Pancreas (tissue), 10 donors: ENCODE data around the gene USF2. TPM values are rescaled to one million over a fixed set of nuclear protein-coding genes. Genes with fewer than 3 reads are reported as not detected.

Experiments
- ATAC-seq, 4 donors: fragments of 200-7000 bp; cut with Tn5 transposase; one replicate each; pipeline versions ENCODE4 v1.8.0 to v1.9.1; 2020; ENCODE audit warnings: mild to moderate bottlenecking in 4 of 4, moderate library complexity in 4 of 4
- DNase-seq, 6 donors: peaks; one replicate each; pipeline ENCODE4 v3.0.0-alpha.2; 2020
- FAIRE-seq: peaks from 2 replicates; lab custom pipeline; 2012; peaks lifted over from hg19 to GRCh38; lab: Jason Lieb, UNC
- H3K27ac ChIP-seq, 4 donors: fragments of 200-600 bp; sonication (generic); 1 replicate in 3 of 4; 2 replicates in 1 of 4; pipeline versions ENCODE4 v1.5.0 to v1.8.0; 2020
- H3K27me3 ChIP-seq, 4 donors: fragments of 200-600 bp; one replicate each; pipeline ENCODE4 v1.8.0; 2021
- H3K36me3 ChIP-seq, 3 donors: fragments of 200-600 bp; sonication (generic) in 1 of 3; one replicate each; pipeline versions ENCODE4 v1.5.0 to v1.8.0; 2020 to 2021
- H3K4me1 ChIP-seq, 3 donors: fragments of 200-600 bp; one replicate each; pipeline ENCODE4 v1.8.0; 2021
- H3K4me3 ChIP-seq, 4 donors: fragments of 200-600 bp; sonication (generic) in 2 of 4; one replicate each; pipeline versions ENCODE4 v1.5.0 to v1.8.0; 2020 to 2021
- H3K9me3 ChIP-seq, 4 donors: fragments of 200-600 bp; one replicate each; pipeline ENCODE4 v1.8.0; 2021
- CTCF ChIP-seq, 4 donors: fragments of 200-600 bp; sonication (generic) in 3 of 4; IDR thresholded peaks; one replicate each; pipeline versions ENCODE4 v1.5.0 to v1.8.0; 2021; ENCODE audit warnings: antibody characterized with exemption in 4 of 4
- WGBS, 2 donors: extraction: QIAGEN DNeasy Blood & Tissue Kit; methylation state at CpG; one replicate each; pipeline ENCODE4 v1.1.7; 2013; 5-methylcytosine and 5-hydroxymethylcytosine counted together
- intact Hi-C, 3 donors: fragments of 100-400 bp; cut with DNase I; formaldehyde crosslinking; loops; one replicate each; pipeline versions ENCODE4 v1.11.1 to v1.14.2; 2022
- polyA plus RNA-seq, 2 donors: library from polyadenylated mRNA; stranded (reverse); fragments of 200-250 nt; gene quantifications; one replicate each; pipeline ENCODE4 v1.2.3, GENCODE V29; 2013
- total RNA-seq, 6 donors: library from RNA; stranded (reverse); fragmentation: NEBNext Ultra II Directional in 4 of 6; extraction: Animal tissue kit (Norgen Biotek cat#: 25700) in 4 of 6; gene quantifications; one replicate each; pipeline versions ENCODE4 v1.2.1 to v1.2.4, GENCODE V29; 2021 to 2023
- donor health status: healthy with polysubstance abuse.
- donor health status: DM: no; HTN: no; CAD: no; lungs with moderate emphysema.
- donor health status: DM: no; HTN: no; CAD: no.
- donor health status: control.
- donor health status: control.
- donor health status: Bipolar disorder and iron deficiency.
- donor health status: DM: yes; HTN: yes; CAD: no.
- donor health status: DM: no; HTN: no; CAD: no.
- donor health status: DM: no; HTN: no; CAD: no.
- donor health status: DM: yes; HTN: yes; CAD: no.

Gene USF2
- total and polyA plus RNA-seq, 8 donors = 46.4 to 112 (median 60.6) TPM

DNA sequence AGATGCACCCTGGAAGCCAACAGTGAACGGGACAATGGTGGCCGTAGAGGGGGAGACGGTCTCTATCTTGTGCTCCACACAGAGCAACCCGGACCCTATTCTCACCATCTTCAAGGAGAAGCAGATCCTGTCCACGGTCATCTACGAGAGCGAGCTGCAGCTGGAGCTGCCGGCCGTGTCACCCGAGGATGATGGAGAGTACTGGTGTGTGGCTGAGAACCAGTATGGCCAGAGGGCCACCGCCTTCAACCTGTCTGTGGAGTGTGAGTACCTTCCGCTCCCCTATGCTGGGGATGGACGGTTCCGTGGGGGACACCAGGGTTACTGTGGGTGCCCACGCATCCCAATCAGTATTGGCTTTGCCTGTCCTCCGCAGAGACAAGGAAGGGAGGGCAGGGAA lies 33.7 kb downstream of the USF2 start:
- no peaks in the 10 kb centered on the region for H3K9me3 ChIP-seq
- intact Hi-C loops = no loop called here
- H3K36me3 ChIP-seq = no peaks in the 10 kb centered on the region
- no peak overlapping the region for H3K27ac ChIP-seq
- no peaks in the 10 kb centered on the region for H3K4me1 ChIP-seq
- no peak for TF ChIP-seq CTCF (IDR thresholded peaks at IDR 0.05)
- H3K4me3 ChIP-seq = no peak overlapping the region
- no peak for ATAC-seq
- no peak for DNase-seq
- WGBS, 2 donors = 76 to 79% methylated on average over 16 of the region's 16 CpGs
- no peaks in the 10 kb centered on the region for H3K27me3 ChIP-seq
- no peak for FAIRE-seq

DNA sequence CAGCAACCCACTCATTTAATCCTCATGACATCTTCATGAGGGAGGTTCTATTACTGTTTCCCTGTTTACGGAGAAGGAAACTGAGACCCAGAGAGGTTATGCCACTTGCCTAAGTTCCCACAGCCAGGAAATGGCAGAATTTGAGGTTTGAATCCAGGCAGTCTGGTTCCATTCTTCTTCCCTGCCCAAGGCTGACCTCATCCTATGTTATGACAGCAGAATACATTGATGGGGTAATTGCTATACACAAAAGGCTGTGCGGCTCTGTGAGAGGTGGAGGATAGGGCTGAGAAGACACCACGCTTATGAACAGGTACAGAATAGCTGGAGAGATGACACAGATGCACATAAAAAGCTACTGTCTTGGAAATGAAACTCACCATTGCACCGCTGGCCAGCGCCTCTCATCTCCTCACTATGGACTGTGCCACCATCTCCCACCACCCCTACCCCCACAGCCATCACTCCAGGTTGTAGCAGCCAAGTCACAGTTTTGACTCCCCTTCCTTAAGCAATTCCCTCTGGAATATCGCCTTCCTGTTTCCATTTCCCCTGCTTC lies 34.7 kb downstream of the USF2 start:
- DNase-seq = no peak
- H3K4me1 ChIP-seq = no peaks in the 10 kb centered on the region
- no peaks in the 10 kb centered on the region for H3K27me3 ChIP-seq
- FAIRE-seq = no peak
- H3K36me3 ChIP-seq = no peaks in the 10 kb centered on the region
- WGBS, 2 donors = 80 to 88% methylated on average over 6 of the region's 6 CpGs
- ATAC-seq = no peak
- TF ChIP-seq CTCF (IDR thresholded peaks at IDR 0.05) = no peak
- no peak overlapping the region for H3K4me3 ChIP-seq
- intact Hi-C loops = no loop called here
- H3K9me3 ChIP-seq = no peaks in the 10 kb centered on the region
- H3K27ac ChIP-seq = no peak overlapping the region

DNA sequence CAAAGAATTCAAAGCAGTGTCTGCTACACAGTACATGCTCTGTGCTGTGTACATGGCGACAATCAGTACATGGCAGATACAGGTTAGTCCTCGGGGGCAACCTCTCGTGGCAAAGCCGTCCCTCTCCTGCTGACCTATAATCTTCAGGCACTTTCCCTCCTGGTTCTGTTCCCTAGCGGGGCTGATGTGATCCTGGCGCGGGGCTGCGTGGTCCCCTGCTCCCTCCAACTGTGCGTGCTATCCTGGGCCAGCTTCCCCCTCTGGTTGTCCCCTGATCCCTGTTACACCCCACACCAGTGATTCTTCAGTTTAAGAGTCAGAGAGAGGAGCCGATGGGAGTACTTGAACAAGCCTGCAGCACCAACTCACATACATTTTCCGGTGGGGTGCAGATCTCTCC lies 35.3 kb downstream of the USF2 start:
- FAIRE-seq (no peak), ATAC-seq (no peak), DNase-seq (no peak)
- intact Hi-C loops = no loop called here
- H3K27ac ChIP-seq = no peak overlapping the region
- WGBS, 2 donors = 84 to 85% methylated on average over 11 of the region's 11 CpGs
- no peaks in the 10 kb centered on the region for H3K36me3 ChIP-seq
- TF ChIP-seq CTCF (IDR thresholded peaks at IDR 0.05) = no peak
- no peaks in the 10 kb centered on the region for H3K27me3 ChIP-seq
- no peaks in the 10 kb centered on the region for H3K4me1 ChIP-seq
- H3K9me3 ChIP-seq = no peaks in the 10 kb centered on the region
- H3K4me3 ChIP-seq = no peak overlapping the region

DNA sequence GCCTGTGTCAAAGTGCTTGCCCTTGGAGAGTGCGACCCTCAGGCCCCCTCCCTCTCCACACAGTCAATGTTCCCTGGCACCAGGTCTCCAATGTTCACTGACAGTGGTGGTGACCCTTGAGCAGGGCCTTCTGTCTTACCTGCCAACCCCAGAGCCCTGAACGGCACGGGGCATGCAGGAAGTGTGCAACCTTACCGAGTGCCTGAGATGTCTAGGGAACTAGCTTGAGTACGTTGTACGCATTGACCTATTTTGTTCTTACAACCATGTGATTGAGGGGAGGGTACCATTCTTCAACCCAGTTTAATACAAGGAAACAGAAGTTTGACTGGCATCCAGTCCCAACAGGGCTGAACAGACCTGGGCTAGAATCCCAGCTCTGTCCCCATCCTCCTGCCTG lies 36.4 kb downstream of the USF2 start:
- H3K27me3 ChIP-seq = no peaks in the 10 kb centered on the region
- H3K4me3 ChIP-seq = no peak overlapping the region
- 86% methylated on average over 6 of the region's 6 CpGs for WGBS, 2 donors
- no peak for FAIRE-seq
- intact Hi-C loops = no loop called here
- peaks cover 0 to 8% (median 5%) of the 10 kb centered on the region in 3 donors for H3K4me1 ChIP-seq
- no peak overlapping the region for H3K27ac ChIP-seq
- no peak for DNase-seq
- ATAC-seq = no peak
- no peak for TF ChIP-seq CTCF (IDR thresholded peaks at IDR 0.05)
- no peaks in the 10 kb centered on the region for H3K36me3 ChIP-seq
- H3K9me3 ChIP-seq = no peaks in the 10 kb centered on the region

DNA sequence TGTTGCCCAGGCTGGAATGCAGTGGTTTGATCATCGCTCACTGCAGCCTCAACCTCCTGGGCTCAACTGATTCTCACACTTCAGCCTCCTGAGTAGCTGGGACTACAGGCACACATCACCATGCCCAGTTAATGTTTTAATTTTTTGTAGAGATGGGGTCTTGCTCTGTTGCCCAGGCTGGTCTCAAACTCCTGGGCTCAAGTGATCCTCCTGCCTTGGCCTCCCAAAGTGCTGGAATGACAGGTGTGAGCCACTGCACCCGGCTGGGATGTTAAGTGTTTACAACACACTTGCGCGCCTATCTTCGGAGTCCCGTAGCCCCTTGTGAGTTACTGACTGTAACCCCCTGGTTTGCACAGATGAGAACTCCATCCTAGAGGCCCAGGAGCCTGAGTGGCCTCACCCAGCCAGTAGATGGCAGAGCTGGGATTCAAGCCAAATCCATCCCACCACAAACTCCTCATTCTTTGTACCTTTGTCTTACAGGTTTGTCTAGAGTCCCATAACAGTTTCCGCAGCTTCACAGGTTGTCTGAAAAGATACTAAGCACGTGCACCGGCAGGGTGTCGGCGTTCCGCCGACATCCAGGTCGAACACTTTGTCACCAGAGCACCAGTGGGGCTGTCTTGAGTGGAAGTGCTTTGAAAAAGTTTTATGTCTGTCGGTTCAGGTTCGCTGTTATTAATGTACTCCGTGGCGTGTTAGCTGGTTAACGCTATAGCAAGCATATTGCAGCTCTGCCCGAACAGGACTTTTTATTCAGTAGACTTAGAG lies 37.9 kb downstream of the USF2 start:
- peaks cover 0 to 8% (median 5%) of the 10 kb centered on the region in 3 donors for H3K4me1 ChIP-seq
- H3K4me3 ChIP-seq = no peak overlapping the region
- no peak for TF ChIP-seq CTCF (IDR thresholded peaks at IDR 0.05)
- H3K9me3 ChIP-seq = no peaks in the 10 kb centered on the region
- ATAC-seq (no peak), FAIRE-seq (no peak), DNase-seq (no peak)
- intact Hi-C loops = no loop called here
- H3K27ac ChIP-seq = no peak overlapping the region
- 86% methylated on average over 20 of the region's 20 CpGs for WGBS, 2 donors
- no peaks in the 10 kb centered on the region for H3K27me3 ChIP-seq
- H3K36me3 ChIP-seq = no peaks in the 10 kb centered on the region
